Glomerular visceral epithelial cell (primary cell): ENCODE data around the gene SERPING1.

Source experiments
- DNase-seq: peaks from one replicate; pipeline ENCODE4 v3.0.0-alpha.2; 2016; ENCODE audit errors: extremely low spot score

SERPING1 gene

DNA sequence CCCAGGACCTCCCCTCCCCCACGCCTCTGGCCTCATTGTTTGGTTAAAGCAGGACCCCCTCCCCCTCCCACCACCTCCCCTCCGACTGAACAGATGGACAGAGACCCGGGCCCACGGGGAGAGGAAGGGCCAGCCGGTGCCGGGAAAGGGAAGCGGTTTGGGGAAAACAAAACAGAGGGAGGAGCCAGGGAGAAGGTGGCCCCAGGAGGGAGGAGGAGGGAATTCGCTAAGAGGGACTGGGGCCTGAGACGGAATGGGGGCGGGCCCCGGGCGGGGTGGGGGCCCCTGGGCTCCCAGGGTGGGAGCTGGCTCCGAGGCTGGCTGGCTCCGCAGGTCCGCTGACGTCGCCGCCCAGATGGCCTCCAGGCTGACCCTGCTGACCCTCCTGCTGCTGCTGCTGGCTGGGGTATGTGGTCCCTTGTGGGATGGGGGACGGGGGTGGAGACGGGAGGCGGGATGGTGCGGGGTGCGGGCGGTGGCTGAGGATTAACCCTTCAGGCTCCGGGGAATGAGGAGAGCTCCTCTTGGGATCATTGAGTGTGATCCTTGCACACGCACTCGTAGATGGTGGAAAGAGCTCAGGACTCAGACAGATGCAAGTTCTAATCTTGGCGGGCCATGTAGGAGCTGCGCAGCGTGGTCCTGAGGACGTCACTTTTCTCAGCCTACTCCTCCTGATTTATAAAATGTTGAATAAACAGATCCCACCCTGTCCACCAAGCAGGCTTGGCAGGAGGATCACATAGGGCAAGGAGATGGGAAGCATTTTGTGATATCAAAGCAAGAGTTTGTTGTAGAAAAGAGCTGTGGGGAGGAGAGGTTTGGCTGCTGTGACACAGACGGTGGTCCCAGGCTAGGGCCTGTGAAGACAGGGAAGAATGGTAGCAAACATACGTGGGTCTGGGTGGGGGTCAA, 688 bp downstream of the SERPING1 start:
- DNase-seq: no peak

- DNase-seq: no peak
Measured at GRCh38 chr11:57598831-57599155, 1.3 kb downstream of the SERPING1 start.

DNA sequence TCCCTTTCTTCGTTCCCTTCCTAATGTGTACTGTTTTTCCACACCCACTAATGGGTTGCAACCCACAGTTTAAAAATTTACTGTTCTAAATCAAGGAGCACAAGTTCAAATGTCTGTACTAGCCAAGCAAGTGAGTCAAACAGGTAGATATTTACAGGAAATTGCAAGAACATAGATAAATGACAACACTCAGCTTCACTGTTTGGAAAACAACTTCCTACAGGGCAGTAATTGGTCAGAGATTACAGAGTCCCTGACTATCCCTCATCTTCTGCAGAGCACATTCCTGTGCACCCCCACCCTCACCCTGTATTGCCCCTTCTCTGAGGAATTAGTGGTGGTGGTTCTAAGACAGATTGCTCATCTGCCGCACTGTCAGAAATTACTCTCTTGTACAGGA, 1.9 kb downstream of the SERPING1 start:
- no peak for DNase-seq

- DNase-seq: no peak
Measured at GRCh38 chr11:57601297-57601696, 3.8 kb downstream of the SERPING1 start.

DNA sequence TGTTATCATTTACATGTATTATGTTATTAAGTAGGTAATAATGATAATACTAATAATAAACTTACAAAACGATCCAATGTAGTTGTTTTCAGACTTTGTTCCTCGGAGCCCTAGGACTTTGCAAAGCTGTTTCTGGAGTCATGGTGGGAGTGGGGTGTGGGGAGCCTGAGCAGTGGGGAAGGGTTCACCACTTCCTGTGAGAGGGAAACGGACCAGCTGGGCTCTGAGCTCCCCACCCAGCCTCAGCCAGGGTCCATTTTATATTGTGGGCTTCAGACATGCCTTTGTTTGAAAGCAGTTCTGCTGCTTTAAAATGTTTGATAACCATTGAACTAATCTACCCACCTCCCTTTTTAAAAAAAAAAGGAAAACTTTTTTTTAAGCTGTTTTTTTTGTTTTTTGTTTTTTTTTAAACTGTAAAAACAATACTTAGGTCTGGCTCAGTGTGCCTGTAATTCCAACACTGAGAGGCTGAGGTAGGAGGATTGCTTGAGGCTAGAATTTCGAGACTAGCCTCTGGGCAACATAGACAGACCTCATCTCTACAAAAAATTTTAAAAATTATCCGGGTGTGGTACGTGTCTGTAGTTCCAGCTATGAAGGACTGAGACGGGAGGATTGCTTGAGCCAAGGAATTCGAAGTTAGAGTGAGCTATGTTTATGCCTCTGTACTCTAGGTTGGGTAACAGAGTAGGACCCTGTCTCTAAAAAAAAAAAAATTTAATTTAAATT, 7.0 kb downstream of the SERPING1 start:
- no peak for DNase-seq

DNA sequence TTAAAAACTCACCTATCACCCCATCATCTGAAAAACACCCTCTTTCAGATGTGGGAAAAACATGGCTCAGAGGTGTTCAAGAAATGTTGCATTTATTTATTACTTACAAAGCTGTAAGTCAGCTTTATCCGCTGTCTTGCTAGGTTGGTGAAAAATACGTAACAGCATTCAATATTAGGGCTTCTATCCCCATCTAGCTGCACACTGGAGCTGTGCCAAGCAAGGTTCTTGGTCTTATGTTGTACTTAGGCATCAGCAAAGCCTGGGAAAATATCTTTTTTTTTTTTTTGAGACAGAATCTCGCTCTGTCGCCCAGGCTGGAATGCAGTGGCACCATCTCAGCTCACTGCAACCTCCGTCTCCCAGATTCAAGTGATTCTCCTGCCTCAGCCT, 7.5 kb downstream of the SERPING1 start:
- no peak for DNase-seq

DNA sequence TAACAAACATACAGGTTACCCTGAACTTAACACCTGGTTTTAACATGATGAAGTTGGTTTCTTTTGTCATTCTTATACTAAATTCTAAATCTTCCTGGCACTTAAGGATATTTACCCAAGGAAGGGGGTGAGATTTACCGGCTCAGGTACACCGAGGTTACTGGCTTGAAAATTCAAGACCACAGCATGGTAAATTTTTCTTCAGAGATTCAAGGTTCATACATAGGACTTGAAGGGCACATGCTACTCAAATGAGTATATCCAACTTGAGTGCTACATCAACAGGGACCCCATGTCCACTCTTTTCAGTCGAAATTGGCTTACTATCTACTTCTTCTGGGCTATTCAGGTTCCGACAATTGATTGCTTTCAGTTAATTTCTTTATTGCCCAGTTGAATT, 12.7 kb downstream of the SERPING1 start:
- no peak for DNase-seq

DNA sequence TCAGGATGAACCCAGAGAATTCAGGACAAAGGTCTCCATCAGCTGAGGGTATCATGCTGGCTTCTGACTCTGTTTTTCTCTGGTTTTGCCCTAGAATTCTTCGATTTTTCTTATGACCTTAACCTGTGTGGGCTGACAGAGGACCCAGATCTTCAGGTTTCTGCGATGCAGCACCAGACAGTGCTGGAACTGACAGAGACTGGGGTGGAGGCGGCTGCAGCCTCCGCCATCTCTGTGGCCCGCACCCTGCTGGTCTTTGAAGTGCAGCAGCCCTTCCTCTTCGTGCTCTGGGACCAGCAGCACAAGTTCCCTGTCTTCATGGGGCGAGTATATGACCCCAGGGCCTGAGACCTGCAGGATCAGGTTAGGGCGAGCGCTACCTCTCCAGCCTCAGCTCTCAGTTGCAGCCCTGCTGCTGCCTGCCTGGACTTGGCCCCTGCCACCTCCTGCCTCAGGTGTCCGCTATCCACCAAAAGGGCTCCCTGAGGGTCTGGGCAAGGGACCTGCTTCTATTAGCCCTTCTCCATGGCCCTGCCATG, 16.8 kb downstream of the SERPING1 start:
- DNase-seq: no peak

DNA sequence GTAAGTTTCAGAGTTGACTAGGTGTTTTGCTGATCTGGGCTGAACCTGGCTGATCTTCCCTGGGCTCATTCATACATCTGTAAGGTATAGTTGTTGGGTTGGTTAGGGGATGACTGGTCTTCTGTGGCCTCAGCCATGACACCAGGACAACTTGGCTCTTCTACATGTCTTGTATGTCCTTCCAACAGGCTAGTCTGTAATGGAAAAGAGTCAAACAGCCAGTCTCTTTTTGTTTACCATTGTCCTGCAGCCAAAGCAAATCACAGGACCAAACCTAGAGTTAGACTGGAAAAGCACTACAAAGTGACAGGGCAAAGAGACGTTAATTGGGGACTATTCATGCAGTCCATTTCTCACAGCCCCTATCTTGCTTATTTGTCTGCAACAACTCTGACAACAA, 17.8 kb downstream of the SERPING1 start:
- DNase-seq: no peak

GRCh38 chr11:57616595-57616994, 19.1 kb downstream of the SERPING1 start:
- no peak for DNase-seq

GRCh38 chr11:57618438-57618837, 21.0 kb downstream of the SERPING1 start:
- no peak for DNase-seq

DNA sequence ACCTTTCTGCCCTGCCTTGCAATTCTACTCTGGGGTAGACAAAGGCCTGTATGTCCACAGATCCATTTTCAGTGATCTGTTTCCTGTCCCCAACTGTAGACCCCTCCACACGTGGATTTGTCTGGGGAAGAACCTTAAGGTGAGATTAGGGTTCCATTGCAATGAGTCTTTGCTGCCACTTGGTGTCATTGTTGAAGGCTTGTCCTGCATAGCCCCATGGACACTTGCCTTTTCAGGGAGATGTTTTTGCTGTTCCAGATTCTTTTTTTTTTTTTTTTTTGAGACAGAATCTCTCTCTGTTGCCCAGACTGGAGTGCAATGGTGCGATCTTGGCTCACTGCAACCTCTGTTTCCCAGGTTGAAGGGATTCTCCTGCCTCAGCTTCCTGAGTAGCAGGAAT, 21.8 kb downstream of the SERPING1 start:
- DNase-seq: no peak

DNA sequence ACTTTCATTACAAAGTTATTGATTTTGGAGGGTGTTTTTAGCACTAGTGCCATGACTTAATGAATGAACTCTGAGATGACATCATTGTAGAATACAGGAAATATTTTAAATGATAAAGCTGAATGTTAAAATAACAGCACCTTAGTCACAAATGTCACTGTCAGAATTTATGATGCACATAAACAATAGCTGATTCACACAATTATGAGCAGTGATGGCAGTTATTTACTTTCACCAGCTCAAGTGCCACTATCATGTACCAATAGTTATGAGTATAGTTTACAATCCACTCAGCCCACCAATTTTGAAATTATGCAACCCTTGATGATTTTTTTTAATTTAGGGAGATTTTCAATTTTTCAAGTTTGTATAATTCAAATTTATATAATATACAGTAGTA, 23.0 kb downstream of the SERPING1 start:
- DNase-seq: no peak

DNA sequence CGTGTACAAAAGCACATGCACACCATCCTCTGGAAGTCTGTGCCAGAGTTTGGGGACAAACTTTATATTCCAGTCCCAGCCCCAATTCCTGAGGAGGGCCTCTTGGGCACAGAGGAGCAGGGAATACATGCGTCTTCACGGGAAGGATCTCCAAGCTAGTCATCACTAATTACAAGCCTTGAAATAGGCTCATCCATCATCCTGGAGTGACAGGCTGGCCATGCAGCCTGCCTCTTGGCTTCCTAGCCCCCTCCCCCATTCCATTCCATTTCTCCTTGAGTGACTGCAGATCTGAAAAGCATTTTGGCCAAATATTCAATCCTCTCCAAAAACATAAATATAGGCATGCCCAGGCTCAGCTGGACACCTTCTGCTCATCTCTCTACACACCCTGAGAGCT, 24.8 kb downstream of the SERPING1 start:
- no peak for DNase-seq

- DNase-seq: no peak
Measured at GRCh38 chr11:57624864-57625263, 27.4 kb downstream of the SERPING1 start.

- DNase-seq: no peak
Measured at GRCh38 chr11:57626895-57627294, 29.4 kb downstream of the SERPING1 start.

- DNase-seq: no peak
Measured at GRCh38 chr11:57630171-57630570, 32.7 kb downstream of the SERPING1 start.

DNA sequence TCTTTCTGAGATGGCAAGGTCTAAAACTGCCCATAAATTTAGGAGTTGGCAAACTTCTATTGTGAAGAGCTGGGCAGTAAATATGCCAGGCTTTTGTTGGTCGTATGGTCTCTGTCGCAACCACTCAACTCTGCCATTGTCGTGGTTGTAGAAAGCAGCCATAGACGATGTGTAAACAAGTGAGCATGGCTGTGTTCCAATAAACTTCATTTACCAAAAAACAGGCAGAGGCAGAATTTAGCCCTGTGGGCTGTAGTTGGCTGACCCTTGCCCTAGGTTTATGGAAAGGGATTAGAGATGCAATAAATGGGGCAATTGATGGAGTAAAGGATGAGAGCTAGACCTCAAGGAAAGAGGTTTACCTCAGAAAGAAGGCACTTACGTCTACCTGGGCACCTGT, 34.6 kb downstream of the SERPING1 start:
- no peak for DNase-seq

GRCh38 chr11:57633394-57634070, 36.0 kb downstream of the SERPING1 start:
- DNase-seq: no peak

DNA sequence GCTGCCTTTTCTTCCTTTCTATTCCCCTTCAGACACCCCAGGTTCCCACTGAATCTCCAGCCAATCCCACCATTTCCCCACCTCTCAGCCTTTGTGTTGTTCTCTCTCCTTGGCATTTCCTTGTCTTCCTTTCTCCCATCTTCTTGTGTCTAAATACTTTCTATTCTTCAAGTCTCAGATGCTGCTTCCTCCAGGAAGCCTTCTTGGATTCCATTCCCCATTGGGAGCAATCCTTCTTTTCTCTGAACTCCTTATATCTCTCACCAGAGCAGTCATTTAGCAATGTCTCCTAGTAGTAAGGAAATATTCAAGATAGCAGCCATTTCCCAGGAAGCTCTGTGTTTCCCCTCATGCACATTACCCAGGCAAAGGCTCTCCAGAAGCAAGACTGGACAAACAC, 36.8 kb downstream of the SERPING1 start:
- DNase-seq: no peak

DNA sequence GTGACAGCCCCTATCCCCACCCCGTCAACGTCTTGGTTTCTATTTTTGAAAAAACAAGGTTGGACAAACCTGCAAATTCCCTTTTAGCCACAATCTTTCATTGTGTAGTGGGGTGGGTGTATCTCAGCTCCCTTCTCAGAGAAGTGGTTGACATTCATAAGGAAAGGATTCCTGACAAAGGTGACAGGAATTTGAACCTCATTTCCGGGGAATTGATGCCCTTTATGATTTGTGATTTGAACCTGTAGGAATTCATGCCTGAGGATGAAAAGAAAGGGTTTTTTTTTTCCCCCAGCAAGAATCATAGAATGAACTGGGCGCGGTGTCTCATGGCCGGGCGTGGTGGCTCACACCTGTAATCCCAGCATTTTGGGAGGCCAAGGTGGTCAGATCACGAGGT, 37.8 kb downstream of the SERPING1 start:
- no peak for DNase-seq

DNA sequence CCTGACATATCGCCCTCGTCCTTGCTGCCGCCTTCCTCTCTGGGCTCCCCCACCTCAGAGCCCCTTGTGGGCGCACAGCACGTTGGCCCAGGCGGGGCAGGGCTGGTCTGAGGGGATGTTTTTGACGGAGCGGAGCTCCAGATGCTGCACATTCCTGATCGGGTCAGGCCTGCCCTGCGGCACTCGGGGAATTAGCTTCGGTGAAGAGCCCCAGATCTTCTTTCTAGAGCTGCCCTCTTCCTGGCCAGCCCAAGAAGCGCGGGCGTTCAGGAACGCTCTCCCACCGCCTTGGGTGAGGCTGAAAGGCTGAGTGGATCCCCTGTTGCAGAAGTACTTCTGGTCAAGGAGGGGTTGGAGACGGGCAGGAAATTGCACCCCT, 40.1 kb downstream of the SERPING1 start:
- DNase-seq: no peak
